ENCODE results near the gene CARHSP1.
A peak's percentile ranks its signal among the peaks of the same experiment; 100 is the strongest.
"Not testable (repeated sequence)": the region's sequence is repeated elsewhere in the genome, so short reads cannot be mapped to it uniquely, and the experiment has no call there.

CARHSP1 gene

DNA sequence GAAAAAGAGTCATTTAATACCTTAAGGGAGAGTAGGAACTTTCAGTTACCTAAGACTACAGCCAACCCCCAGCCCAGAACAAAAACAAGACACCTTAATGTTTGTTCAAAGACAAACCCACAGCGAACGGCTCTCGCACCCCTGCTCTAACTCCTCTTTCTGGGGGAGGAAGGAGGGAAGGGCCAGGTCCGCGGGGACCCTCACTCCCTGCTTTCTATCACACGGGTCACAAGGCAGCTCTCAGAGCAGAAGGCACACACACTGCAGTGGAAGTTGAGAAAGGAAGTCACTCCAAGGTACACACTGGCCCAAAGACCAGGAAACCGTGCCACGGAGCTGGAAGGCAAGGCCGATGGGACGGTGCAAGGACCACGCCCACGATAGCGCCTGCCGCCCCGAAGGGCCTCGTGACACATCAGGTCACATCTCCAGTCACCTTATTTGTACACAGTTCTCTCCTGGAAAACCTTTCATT is 23.3 kb upstream of the CARHSP1 start:
- DNase-seq, result no peak

DNA sequence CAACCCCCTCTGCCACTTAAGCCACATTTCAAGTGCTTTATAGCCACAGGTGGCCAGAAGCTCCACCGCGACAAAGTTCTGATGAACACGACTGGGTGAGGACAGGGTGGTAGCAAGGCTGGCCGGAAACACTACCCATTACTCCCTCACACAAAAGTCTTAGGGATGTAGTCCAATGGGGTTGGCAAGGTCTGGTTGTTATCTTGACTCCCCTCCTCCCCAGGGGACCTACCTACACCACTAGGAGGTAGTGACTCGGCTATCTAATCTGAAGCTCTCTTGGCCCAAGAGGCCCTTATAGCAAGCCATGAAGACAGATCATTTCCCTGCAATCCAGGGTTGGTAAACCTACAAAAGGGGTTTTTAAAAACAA is 21.7 kb upstream of the CARHSP1 start:
- no peak for DNase-seq

DNA sequence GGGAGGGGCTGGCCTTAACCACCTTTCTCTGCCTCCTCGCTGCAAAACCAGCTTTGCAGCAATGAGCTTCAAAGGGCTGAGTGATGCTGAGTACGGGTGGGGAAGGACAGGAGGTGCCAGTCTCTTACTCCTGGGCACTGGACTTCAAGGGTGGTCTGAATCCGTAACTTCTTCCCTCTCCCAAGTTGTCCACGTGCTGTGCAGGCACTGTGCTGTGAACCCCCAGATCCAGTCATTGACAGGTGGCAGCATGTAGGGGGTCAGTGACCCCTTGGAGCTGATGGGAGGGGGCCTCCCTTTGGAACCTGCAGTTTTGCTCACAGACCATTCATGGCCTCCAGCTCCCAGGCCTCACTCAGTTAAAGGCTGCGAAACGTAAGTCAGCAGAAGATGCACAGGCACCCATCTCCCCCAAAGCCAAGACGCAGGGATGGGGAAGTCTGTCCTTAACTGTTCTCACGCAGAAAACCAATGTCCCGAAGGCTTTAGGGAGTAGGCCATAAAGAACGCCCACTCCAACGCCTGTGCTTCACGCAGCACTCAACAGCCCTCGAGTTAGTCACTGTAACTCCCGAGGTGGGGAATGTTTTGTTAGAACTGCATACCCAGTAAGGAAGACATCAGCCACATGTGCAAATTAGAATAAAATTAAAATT is 21.2 kb upstream of the CARHSP1 start:
- no peak for DNase-seq

DNA sequence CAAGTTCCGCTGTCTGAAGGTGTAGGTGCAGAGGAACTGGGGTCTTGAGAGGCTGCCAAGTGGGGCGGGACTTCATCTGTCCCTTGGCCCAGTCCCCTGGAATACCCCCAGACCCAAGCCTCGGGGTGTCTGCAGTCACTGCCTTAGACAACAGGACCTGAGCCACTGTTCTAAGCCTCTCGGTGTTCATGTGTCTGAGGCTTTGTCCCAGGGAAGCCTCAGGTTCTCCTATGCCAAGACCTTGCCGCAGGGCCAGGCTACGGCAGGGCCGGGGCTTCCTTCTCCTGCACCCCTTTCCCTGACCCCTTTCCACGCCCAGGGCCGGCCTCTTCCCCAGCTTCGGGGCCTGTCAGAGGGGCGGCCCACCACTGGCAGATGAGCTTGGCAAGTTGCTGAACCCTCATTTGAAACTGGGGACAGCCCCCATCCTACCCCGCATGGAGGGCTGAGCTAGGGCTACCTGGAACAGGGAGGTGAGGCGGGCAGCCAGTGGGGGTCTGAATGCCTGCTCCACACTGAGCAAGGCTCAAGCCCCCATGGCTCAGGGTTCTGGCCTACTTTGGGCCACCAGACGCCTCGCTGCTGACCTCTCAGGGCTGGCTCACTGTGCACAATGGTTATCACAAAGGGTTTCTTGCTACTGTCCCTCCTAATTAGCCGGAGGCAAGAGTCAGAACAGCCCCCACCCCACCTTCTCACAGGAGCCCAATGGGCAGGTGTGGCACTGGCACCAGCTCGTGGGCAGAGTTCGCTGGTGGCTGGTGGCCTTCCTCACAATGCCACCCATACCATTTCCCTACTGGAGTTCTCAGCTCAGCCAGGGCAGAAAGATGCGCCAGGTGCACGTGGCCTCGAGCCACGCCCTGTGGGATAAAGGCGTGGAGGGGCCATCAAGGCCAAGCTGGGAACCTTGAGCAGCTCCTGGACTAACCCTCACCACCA is 20.4 kb upstream of the CARHSP1 start:
- DNase-seq, result no peak

DNA sequence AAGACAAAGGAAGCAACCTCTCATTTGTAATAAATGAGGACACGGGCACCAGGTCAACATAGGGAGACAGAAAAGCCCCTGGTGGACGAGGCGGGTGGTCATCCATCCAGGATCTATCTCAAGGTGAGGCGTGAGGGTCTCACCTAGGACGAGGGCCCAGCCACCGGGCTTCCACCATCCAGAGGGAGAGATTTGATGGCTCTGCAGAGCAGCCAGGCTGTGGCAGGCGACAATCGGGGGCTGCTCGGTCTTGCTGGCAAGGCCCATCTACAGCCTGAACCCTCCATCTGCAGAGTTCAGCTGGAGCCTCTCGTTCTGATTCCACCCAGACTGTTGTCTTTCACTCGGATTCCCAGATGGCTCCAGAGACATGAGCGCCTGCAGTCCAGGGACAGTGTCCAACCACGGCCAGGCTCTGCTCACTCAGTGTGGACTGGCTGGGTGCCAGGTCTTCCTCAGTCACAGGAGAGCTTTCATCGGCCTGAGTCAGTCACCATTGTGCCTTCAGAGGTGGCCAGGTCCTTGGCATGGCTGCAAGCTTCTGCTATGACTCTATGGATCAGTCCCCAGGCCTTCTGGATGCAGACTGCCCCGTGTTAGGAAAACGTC is 19.2 kb upstream of the CARHSP1 start:
- DNase-seq, result peak; percentile 20

DNA sequence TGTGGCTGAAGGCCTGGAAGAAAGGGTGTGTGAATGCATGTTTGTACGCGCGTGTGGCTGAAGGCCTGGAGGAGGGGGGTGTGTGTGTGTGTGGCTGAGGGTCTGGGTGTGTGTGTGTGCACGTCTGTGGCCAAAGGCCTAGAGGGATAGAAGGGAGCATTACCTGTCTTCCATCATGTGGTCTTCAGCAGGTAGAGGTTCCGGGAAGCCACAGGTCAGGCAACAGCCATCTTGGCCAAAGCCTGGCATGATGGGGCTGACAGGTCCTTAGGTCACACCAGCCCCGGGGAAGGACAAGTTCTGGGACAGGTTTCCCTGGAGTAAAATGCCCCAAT is 18.6 kb upstream of the CARHSP1 start:
- DNase-seq, result no peak

DNA sequence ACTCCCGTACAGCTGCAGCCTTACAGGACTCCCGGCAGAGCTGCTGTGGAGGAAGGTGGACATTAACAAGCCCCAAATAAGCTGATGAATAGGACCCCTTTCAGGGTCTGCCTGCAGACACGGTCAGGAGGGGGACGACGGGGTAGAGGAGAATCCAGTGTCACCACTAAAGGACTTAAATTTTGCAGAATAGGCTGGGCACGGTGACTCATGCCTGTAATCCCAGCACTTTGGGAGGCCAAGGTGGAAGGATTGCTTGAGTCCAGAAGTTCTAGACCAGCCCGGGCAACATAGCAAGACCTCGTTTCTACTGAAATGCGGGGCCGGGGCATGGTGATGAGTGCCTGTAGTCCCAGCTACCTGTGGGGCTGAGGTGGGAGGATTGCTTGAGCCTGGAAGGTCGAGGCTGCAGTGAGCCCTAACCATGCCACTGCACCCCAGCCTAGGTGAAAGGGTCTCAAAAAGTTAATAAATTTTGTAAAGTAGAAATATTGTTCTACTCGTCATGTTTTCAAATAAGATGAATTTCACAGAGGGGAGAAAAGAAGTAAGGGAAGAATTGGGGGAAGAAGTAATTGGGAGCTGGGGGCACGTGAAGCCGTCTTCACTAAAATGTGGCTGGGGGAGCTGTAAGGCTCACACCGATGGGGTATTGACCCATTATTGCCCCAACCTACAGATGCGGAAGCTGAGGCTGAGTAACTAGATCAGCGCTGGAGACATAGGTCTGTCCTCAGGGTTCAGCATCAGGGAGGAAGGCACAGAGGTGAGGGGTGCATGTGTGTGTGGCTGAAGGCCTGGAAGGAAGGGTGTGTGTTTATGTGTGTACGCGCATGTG is 18.0 kb upstream of the CARHSP1 start:
- DNase-seq, result no peak

DNA sequence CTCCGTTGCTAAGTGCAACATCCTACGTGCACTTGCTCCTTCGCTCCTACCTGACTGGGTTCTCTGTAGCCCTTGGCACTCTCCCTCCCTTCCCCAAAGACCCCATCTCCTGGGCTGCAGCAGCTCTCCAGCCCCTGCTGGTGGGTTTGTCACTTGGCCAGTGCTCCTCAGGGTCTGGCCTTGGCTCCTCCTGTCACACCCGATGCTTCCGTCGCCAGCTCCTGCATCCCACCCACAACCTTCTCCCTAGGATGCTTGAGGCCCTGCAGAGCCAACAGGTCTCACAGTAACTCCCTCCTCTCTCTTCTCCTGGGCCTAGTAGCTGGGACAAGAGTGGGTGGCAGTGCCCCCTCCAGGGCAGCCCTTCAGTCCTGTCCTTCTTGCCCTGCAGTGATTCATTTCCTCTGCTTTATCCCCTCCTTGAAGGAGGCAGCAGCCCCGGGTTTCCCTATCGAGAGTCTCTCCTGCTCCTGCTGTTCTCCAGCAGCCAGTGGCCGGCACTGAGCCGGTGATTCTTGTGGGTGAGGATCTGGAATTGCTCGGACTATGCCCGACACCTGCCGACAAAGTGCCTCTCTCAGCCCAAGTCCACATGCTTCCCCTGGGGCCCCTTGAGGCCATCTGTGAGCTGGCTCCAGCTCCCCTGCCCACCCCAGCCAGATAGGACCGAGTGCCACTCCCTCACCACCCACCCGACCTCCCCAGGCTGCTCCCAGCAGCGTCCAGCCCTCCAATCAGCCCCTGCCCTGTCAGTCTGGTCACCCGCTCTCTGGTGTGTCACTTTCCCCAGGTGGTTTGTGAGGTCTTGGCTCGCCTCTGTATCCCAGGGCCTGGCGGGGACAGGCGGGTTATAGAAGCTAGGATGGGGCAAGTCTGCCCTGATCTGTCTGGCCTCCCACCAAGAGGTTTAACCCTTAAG is 17.1 kb upstream of the CARHSP1 start:
- DNase-seq, result no peak

DNA sequence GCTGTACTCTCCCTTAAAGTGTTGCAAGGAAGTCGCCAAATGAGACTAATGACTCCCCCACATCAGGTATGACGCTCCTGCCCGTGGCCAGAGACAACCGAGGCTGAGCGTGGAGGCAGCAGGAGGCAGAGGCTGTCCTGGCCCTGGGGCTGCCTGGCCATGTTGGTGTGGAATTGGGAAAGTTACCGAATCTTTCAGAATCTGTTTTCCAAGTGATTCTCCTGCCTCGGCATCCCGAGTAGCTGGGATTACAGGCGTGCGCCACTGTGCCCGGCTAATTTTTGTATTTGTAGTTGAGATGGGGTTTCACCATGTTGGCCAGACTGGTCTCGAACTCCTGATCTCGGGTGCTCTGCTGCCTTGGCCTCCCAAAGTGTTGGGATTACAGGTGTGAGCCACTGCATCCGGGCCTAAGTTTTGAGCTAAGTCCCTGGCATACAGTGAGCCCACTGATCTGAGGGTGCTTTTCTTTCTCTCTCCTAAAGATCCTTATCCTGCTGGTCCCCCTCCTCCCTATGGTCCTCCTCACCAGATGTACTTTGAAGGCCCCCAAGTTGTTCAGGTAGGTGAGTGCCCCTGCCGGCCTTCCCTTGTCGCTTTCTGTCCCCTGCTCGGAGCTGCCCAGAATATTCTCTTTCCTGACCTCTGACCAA is 14.0 kb upstream of the CARHSP1 start:
- no peak for DNase-seq

DNA sequence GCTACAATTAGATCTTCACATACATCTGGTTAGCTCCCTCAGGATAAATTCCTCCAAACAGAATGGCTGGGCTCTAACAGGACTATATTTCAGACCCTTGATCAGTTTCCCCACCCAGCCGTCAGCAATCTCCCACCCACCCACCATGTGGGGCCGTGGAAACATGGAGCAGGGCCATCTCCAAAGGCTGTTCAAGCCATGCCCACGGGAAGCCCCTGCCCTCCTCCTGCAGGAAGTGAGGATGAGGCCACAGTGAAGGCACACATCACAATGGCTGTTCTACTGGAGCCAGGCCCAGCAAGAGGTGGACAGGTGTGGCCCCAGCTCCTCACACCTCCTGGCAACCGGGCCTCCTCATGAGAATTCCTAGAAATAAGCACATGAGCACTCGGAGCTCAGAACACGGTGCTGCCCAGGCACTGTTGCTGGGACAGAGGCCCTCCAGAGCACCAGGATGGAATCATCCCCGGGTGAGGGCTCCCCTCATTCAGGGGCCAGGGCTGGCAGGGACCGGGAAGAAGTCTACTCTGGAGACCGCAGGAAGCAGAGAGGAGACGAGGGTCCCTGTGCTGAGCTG is 13.3 kb upstream of the CARHSP1 start, which contains the start of gene LITAFD:
LITAFD (plus strand) TSS at position 311 of the 577 bp plus-strand sequence. CDS start 2,005 bp downstream, outside the sequence.
- DNase-seq, result no peak

DNA sequence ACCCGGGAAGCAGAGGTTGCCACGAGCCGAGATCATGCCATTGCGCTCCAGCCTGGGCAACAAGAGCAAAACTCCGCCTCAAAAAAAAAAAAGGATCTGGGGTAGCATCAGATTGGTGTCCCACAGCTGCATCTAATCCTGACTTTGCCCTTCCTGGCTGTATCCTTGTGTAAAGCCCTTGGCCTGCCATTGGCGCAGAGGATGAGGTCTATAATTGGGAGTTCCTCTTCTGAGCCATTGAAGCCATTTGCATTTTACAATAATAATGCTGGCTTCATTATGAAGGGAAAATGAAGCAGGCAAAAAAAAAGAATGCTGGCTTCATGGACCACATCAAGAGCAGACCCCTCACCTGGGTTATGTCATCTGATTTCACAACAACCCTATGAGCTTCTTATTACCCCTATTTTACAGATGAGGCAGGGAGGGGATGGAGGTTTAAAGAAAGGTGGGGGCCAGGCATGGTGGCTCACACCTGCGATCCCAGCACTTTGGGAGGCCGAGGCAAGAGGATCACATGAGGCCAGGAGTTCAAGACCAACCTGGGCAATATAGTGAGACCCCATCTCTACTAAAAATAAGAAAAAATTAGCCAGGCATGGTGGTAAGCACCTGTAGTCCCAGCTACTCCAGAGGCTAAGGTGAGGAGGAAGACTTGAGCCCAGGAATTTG is 12.2 kb upstream of the CARHSP1 start:
- no peak for DNase-seq

DNA sequence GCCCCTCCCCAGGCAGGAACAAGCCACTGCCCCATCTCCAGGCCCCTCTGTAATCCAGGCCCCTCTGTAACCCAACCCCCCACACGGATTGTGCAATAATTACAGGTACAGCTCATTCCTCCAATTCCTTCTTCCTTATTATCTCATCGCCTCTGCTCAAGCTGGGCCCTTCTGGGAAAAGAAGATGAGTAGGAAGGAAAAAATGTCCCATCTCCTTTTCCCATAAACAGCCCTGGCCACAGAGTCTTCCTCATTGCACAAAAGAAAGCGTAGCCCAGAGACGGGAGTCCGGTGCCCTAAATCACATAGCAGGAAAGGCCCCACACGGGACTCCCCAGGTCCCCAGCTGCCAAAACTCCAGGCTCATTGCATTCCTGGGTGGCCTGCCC is 9.7 kb upstream of the CARHSP1 start:
- DNase-seq, result no peak

DNA sequence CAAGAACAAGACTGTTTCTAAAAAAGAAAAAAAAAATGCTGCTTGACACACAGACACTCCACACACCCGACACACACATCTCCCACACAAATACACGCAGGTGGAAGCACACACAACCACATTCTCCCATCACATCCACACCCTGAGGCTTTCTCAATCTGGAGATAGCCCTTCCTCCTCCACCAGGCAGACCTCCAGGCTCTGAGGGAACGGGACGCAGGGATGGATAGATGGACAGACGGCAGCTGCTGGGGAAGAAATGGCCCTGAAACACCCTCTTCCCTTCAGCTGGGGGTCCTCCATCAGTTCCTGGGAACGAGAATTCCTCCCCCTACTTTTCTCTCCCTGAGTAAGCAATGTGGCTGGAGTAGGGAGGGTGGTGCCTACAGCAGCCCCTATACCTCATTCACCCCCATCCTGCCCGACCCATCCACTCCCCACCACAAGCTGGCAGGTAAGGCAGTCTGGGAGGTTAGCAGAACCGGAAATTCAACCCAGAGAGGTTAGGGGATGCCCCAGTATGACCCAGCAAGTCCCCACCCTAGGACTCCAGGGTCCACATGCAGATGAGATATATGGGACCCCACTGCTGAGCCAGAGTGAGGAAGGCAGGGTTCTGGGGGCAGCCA is 9.2 kb upstream of the CARHSP1 start:
- DNase-seq, result no peak

DNA sequence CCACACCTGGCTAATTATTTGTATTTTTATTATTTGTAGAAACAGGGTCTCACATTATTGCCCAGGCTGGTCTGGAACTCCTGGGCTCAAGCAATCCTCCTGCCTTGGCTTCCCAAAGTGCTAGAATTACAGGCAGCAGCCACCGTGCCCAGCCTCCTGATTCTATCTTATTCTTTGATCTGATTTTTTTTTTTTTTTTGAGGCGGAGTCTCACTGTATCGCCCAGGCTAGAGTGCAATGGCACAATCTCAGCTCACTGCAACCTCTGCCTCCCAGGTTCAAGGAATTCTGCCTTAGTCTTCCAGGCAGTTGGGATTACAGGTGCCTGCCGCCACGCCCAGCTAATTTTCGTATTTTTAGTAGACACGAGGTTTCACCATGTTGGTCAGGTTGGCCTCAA is 6.5 kb upstream of the CARHSP1 start:
- DNase-seq, result not testable (repeated sequence)

DNA sequence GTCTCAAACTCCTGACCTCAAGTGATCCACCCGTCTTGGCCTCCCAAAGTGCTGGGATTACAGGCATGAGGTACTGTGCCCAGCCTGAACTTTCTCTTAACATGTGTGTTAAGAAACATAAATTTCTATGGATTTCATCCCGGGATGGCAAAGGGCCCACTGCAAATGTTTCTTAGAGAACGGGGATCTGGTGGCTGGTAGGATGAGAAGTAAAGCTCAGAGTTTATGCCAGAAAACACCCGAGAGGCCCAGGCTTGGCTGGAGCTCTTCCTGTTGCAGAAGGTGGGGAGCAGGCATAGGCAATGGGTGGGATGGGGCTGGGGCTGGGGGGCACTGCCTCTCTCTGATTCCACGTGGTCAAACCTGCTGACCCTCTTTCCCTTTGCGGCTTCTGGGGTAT is 5.6 kb upstream of the CARHSP1 start:
- DNase-seq, result no peak

DNA sequence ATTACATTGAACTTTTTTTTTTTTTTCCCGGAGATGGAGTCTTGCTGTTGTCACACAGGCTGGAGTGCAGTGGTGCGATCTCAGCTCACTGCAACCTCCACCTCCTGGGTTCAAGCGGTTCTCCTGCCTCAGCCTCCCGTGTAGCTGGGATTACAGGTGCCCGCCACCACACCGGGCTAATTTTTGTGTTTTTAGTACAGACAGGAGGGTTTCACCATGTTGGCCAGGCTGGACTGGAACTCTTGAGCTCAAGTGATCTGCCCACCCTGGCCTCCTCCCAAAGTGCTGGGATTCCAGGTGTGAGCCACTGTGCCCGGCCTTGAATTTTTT is 5.0 kb upstream of the CARHSP1 start:
- not testable (repeated sequence) for DNase-seq

DNA sequence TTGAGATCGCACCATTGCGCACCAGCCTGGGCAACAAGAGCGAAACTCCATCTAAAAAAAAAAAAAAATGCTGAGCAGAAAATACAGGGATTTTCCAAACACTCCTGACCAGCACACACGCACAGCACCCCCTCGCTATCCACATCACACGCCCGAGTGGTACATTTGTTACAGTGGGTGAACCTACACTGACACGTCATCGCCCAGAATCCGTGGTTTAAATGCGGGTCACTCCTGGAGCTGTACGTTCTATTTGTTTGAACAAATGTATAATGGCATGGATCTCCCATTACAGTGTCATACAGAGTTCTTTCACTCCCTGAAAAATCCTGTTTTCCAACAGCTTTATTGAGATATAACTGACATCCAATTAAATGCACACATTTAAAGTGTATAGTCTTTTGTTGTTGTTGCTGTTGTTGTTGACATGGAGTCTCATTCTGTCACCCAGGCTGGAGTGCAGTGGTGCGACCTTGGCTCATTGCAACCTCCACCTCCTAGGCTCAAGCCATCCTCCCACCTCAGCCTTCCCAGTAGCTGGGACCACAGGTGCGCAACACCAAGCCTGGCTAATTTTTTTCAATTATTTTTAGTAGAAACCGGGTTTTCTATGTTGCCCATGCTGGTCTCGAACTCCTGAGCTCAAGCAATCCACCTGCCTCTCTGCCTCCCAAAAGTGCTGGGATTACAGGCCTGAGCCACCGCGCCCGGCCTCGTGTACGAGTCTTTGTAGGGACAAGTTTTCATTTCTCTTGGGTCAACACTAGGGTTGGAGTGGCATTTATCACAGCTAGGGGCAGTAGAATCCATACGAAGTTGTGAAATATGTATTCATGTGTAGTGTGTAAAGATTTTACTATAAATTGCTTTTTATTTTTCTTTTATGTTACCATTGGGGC is 4.4 kb upstream of the CARHSP1 start:
- DNase-seq, result peak; percentile 23

DNA sequence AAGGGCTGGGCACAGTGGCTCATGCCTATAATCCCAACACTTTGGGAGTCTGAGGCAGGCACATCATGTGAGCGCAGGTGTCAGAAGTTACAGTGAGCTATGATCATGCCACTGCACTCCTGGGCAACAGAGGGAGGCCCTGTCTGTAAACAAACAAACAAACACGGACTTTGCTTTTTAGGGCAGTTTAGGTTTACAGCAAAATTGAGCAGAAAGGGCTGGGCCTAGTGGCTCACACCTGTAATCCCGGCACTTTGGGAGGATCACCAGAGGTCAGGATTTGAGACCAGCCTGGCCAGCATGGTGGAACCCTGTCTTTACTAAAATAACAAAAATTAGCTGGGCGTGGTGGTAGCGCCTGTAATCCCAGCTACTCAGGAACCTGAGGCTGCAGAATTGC is 3.3 kb upstream of the CARHSP1 start:
- no peak for DNase-seq

DNA sequence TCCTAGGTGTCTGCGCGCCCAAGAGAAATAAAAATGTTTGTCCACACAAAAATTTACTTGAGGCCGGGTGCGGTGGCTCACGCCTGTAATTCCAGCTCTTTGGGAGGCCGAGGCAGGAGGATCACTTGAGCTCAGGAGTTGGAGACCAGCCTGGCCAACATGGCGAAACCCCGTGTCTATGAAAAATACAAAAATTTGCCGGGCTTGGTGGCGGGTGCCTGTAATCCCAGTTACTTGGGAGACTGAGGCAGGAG is 1.1 kb upstream of the CARHSP1 start:
- not testable (repeated sequence) for DNase-seq
